Epidermal melanocyte (primary cell): Measurements from ENCODE around the gene KIF3C.

Experiments
- DNase-seq: peaks from one replicate; pipeline ENCODE4 v3.0.0; 2011; ENCODE audit warnings: low spot score; ENCODE audit not compliant: insufficient read length

Gene KIF3C

DNA sequence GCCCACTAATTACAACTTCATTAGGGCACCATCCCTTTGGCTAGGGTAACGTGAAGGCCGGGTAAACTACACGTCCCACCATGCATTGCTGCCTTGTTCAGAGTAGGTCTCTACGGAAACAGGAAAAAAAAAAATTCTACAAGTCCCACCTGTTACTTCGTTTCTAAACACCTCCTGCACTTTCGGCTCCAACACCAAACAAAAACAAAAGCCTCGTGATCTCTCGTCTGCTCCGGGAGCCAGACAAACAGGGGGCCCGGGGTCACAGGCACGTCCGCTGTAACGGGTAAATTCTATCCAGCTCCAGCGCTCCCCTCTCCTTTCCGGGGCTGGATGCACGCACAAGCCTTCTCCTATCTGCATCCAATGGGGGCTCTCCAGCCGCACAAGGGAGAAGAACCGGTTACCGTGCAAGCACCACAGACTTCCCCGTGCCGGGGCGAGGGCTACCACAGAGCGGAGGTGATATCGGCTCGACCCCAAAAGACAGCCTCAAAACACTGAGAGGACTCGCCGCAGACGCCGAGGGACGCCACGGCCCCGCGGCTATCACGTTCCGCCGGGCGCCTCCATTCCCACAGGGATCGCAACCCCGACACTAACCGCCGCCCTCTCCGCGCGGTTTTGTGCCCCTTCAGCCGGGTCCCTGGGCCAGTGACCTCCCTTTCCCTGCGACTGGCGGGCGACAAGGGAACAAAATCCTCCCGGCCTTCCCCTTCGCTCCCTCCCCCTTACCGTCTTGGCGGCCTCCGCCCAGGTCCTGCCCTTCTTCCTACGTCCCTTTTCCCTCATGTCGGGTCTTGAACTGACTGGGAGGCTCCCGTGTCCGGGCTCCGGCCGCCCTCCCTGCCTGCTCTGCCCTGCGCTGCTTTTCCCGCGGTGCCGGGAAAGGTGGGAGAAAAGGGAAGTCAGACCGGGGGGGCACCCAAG is 104.6 kb downstream of the KIF3C start:
- DNase-seq, result no peak
